Psoas muscle (tissue), 8 donors: ENCODE measurements around the gene GMEB2. TPM values are rescaled to one million over a fixed set of nuclear protein-coding genes. Genes with fewer than 3 reads are reported as not detected.

Source experiments
- ATAC-seq, 4 donors: fragments of 200-7000 bp; cut with Tn5 transposase; one replicate each; pipeline ENCODE4 v1.9.1; 2020; ENCODE audit warnings: moderate library complexity in 3 of 4, mild to moderate bottlenecking in 2 of 4
- DNase-seq, 2 donors: peaks; one replicate each; pipeline ENCODE4 v3.0.0-alpha.2; 2020
- H3K27ac ChIP-seq: fragments of 200-600 bp; one replicate; pipeline ENCODE4 v1.8.0; 2022
- H3K27me3 ChIP-seq, 3 donors: fragments of 200-600 bp in 1 of 3; one replicate each; pipeline versions ENCODE4 v1.6.1 to v1.8.0; 2013 to 2022; ENCODE audit warnings: low read length in 2 of 3, mild to moderate bottlenecking in 2 of 3, moderate library complexity in 1 of 3; ENCODE audit not compliant: insufficient read depth in 3 of 3
- H3K36me3 ChIP-seq, 2 donors: fragments of 200-600 bp in 1 of 2; one replicate each; pipeline versions ENCODE4 v1.6.1 to v1.8.0; 2013 to 2022; ENCODE audit warnings: low read depth in 1 of 2, mild to moderate bottlenecking in 1 of 2, moderate library complexity in 1 of 2; ENCODE audit not compliant: insufficient read depth in 1 of 2
- H3K4me1 ChIP-seq: fragments of 200-600 bp; one replicate; pipeline ENCODE4 v1.8.0; 2022
- H3K4me3 ChIP-seq: fragments of 200-600 bp; one replicate; pipeline ENCODE4 v1.8.0; 2022; ENCODE audit warnings: mild to moderate bottlenecking
- H3K9me3 ChIP-seq: fragments of 200-600 bp; one replicate; pipeline ENCODE4 v1.8.0; 2022
- CTCF ChIP-seq: fragments of 200-600 bp; IDR thresholded peaks from one replicate; pipeline ENCODE4 v1.8.0; 2022; ENCODE audit warnings: antibody characterized with exemption
- WGBS, 3 donors: extraction: QIAGEN DNeasy Blood & Tissue Kit; methylation state at CpG; one replicate each; pipeline versions ENCODE4 v1.1.6 to v1.1.7; 2013; 5-methylcytosine and 5-hydroxymethylcytosine counted together
- intact Hi-C, 2 donors: fragments of 100-400 bp; cut with DNase I; formaldehyde crosslinking; loops; one replicate each; pipeline versions ENCODE4 v1.11.0 to v1.14.2; 2022
- polyA plus RNA-seq, 3 donors: library from polyadenylated mRNA; stranded (reverse); fragments of 200-250 nt; gene quantifications; one replicate each; pipeline ENCODE4 v1.2.3, GENCODE V29; 2013
- total RNA-seq, 4 donors: library from RNA; stranded (reverse); fragmentation: NEBNext Ultra II Directional in 2 of 4; extraction: Animal tissue kit (Norgen Biotek cat#: 25700) in 2 of 4; gene quantifications; one replicate each; pipeline versions ENCODE4 v1.2.1 to v1.2.4, GENCODE V29; 2021 to 2023
- donor health status: healthy with polysubstance abuse.
- donor health status: DM: no; HTN: no; CAD: no; lungs with moderate emphysema.
- donor health status: Bipolar disorder and iron deficiency.
- donor health status: healthy.
- donor health status: DM: yes; HTN: yes; CAD: no.
- donor health status: DM: no; HTN: no; CAD: no.
- donor health status: DM: no; HTN: no; CAD: no.
- donor health status: DM: yes; HTN: yes; CAD: no.

Gene GMEB2
- total and polyA plus RNA-seq, 7 donors: 5.4 to 10.1 (median 8.5) TPM

GRCh38 chr20:63553933-63554290, 73.0 kb downstream of the GMEB2 start, which contains the start of gene FNDC11:
TSS of gene FNDC11 (plus strand) at chr20:63554159. CDS start at chr20:63555664, 1,505 bp downstream.
- DNase-seq: peak in 1 of 2 donors; percentile 61
- intact Hi-C loops: no loop called here
- Histone ChIP-seq H3K4me1 (no peaks in the 10 kb centered on the region), H3K27ac (no peak within 1 kb of the TSS), H3K4me3 (peak within 1 kb of the TSS; percentile 67), H3K36me3 (peaks cover 0 to 3% of the 10 kb centered on the region in 2 donors), H3K27me3 (peaks cover 0 to 57% (median 19%) of the 10 kb centered on the region in 3 donors), H3K9me3 (no peaks in the 10 kb centered on the region)
- TF ChIP-seq CTCF: no peak
- WGBS, 3 donors: 4 to 8% (median 5%) methylated on average over 18 to 34 of the region's 34 CpGs
- ATAC-seq: peak in 2 of 4 donors; percentile 17 to 23

GRCh38 chr20:63553251-63553932, 73.5 kb downstream of the GMEB2 start:
- WGBS, 3 donors: 4 to 5% (median 4%) methylated on average over 20 to 37 of the region's 37 CpGs
- DNase-seq: peak; percentile 83 to 92
- no peaks in the 10 kb centered on the region for H3K36me3 ChIP-seq
- H3K27ac ChIP-seq: no peak overlapping the region
- H3K9me3 ChIP-seq: no peaks in the 10 kb centered on the region
- peak overlapping the region; percentile 67 for H3K4me3 ChIP-seq
- intact Hi-C loops: no loop called here
- ATAC-seq: peak; percentile 69 to 87 (median 82)
- no peaks in the 10 kb centered on the region for H3K4me1 ChIP-seq
- H3K27me3 ChIP-seq: peaks cover 0 to 62% (median 23%) of the 10 kb centered on the region in 3 donors
- TF ChIP-seq CTCF: no peak

GRCh38 chr20:63552481-63553249, 74.2 kb downstream of the GMEB2 start:
- H3K4me3 ChIP-seq: no peak overlapping the region
- no peak for ATAC-seq
- intact Hi-C loops: no loop called here
- H3K9me3 ChIP-seq: no peaks in the 10 kb centered on the region
- H3K4me1 ChIP-seq: no peaks in the 10 kb centered on the region
- H3K27ac ChIP-seq: no peak overlapping the region
- peaks cover 0 to 69% (median 29%) of the 10 kb centered on the region in 3 donors for H3K27me3 ChIP-seq
- TF ChIP-seq CTCF: no peak
- 37 to 42% (median 39%) methylated on average over 14 to 15 of the region's 15 CpGs for WGBS, 3 donors
- H3K36me3 ChIP-seq: no peaks in the 10 kb centered on the region
- no peak for DNase-seq

GRCh38 chr20:63551068-63551467, 75.8 kb downstream of the GMEB2 start:
- Histone ChIP-seq H3K9me3 (no peaks in the 10 kb centered on the region), H3K36me3 (no peaks in the 10 kb centered on the region), H3K27ac (no peak overlapping the region), H3K4me1 (no peaks in the 10 kb centered on the region), H3K27me3 (peaks cover 0 to 79% (median 31%) of the 10 kb centered on the region in 3 donors), H3K4me3 (no peak overlapping the region)
- WGBS, 3 donors: 33 to 40% (median 37%) methylated on average over 9 of the region's 9 CpGs
- ATAC-seq (no peak), DNase-seq (no peak)
- intact Hi-C loops: no loop called here
- TF ChIP-seq CTCF: no peak
